Transverse colon (tissue), 4 donors: ENCODE results near the gene DPP7. TPM values are rescaled to one million over a fixed set of nuclear protein-coding genes. Genes with fewer than 3 reads are reported as not detected.
A peak's percentile ranks its signal among the peaks of the same experiment; 100 is the strongest.

Source experiments
- DNase-seq: peaks from one replicate; pipeline ENCODE4 v3.0.0-alpha.2; 2019
- H3K27ac ChIP-seq, 4 donors: fragments of 200-600 bp; sonication (generic); 2 replicates each; pipeline ENCODE4 v1.5.1; 2016 to 2018; ENCODE audit warnings: inconsistent platforms in 4 of 4
- H3K27me3 ChIP-seq: fragments of 200-600 bp; sonication (generic); 2 replicates; pipeline ENCODE4 v1.5.1; 2017; ENCODE audit warnings: inconsistent platforms
- H3K36me3 ChIP-seq, 4 donors: fragments of 200-600 bp; sonication (generic); 2 replicates each; pipeline ENCODE4 v1.5.1; 2017 to 2019; ENCODE audit warnings: inconsistent platforms in 4 of 4
- H3K4me1 ChIP-seq, 4 donors: fragments of 200-600 bp; sonication (generic); 2 replicates each; pipeline ENCODE4 v1.5.1; 2017 to 2020; ENCODE audit warnings: inconsistent platforms in 4 of 4
- H3K4me3 ChIP-seq, 4 donors: fragments of 200-600 bp; sonication (generic); 1 replicate in 1 of 4; 2 replicates in 3 of 4; pipeline versions ENCODE4 v1.5.1 to v1.6.1; 2017 to 2019; ENCODE audit warnings: inconsistent platforms in 4 of 4
- H3K9me3 ChIP-seq, 2 donors: fragments of 200-600 bp; sonication (generic); 2 replicates each; pipeline ENCODE4 v1.5.1; 2017 to 2019; ENCODE audit warnings: inconsistent platforms in 2 of 2
- CTCF ChIP-seq, 5 experiments: fragments of 200-600 bp in 3 of 5; fragments of 450-650 bp in 2 of 5; sonication (generic) in 3 of 5; IDR thresholded peaks; 1 replicate in 2 of 5; 2 replicates in 3 of 5; pipeline ENCODE4 v1.5.1; 2016 to 2017; ENCODE audit warnings: antibody characterized with exemption in 5 of 5, inconsistent platforms in 3 of 5, mild to moderate bottlenecking in 2 of 5, moderate library complexity in 1 of 5
- EP300 ChIP-seq: sonication (generic); formaldehyde crosslinking; IDR thresholded peaks from one replicate; pipeline ENCODE4 v1.6.1; 2017; ENCODE audit warnings: antibody characterized with exemption, low read depth
- POLR2A ChIP-seq: fragments of 450-650 bp; IDR thresholded peaks from one replicate; pipeline ENCODE4 v1.6.1; 2016; ENCODE audit warnings: antibody characterized with exemption, mild to moderate bottlenecking, moderate library complexity
- POLR2AphosphoS5 ChIP-seq, 3 donors: sonication (generic); formaldehyde crosslinking; IDR thresholded peaks; one replicate each; pipeline ENCODE4 v1.6.1; 2016; ENCODE audit warnings: antibody characterized with exemption in 3 of 3
- WGBS, 2 donors: methylation state at CpG; one replicate each; pipeline ENCODE4 v1.1.5; 2018; ENCODE audit warnings: low coverage in 1 of 2; 5-methylcytosine and 5-hydroxymethylcytosine counted together
- in situ Hi-C, 4 donors: fragments of 200-750 bp; cut with MboI; loops; one replicate each; pipeline versions ENCODE4 v1.15.0 to v1.15.1; 2017; ENCODE audit warnings: low sequenced_read_pairs in 3 of 4, low pct_ligation_motif_present in 1 of 4, low pct_unique_long_range_greater_than_20kb in 1 of 4
- intact Hi-C: fragments of 100-400 bp; cut with DNase I; formaldehyde crosslinking; loops from one replicate; pipeline ENCODE4 v1.15.1; 2023; ENCODE audit warnings: low total_unique reads
- total RNA-seq, 4 donors: library from RNA; depleted of rRNA; stranded (reverse); fragments of >200 nt; gene quantifications; one replicate each; pipeline ENCODE4 v1.1.0, GENCODE V29; 2016

Gene DPP7
- total RNA-seq, 4 donors from 2014 or later, result 54.2 to 141 (median 103) TPM

- Histone ChIP-seq H3K4me1 (no peaks in the 10 kb centered on the region), H3K4me3 (no peak overlapping the region), H3K27me3 (no peaks in the 10 kb centered on the region), H3K36me3 (peaks cover 0 to 17% (median 8%) of the 10 kb centered on the region in 4 donors), H3K9me3 (no peaks in the 10 kb centered on the region), H3K27ac (no peak overlapping the region)
- intact Hi-C loops, result no loop called here
- TF ChIP-seq POLR2AphosphoS5 (IDR thresholded peaks at IDR 0.05) (no peak), CTCF (IDR thresholded peaks at IDR 0.05) (no peak), POLR2A (no peak), EP300 (no peak)
- 92 to 95% methylated on average over 8 to 13 of the region's 20 CpGs for WGBS, 2 donors
- no peak for DNase-seq
- in situ Hi-C loops, result no loop called here
Observed at GRCh38 chr9:137097761-137098462, 16.6 kb downstream of the DPP7 start.

- in situ Hi-C loops, result no loop called here
- intact Hi-C loops, result no loop called here
- H3K36me3 ChIP-seq, result peaks cover 0 to 9% (median 7%) of the 10 kb centered on the region in 4 donors
- WGBS, 2 donors, result 89 to 95% methylated on average over 11 to 31 of the region's 31 CpGs
- no peak for DNase-seq
- H3K27me3 ChIP-seq, result no peaks in the 10 kb centered on the region
- no peak overlapping the region for H3K4me3 ChIP-seq
- no peaks in the 10 kb centered on the region for H3K4me1 ChIP-seq
- no peak overlapping the region for H3K27ac ChIP-seq
- no peaks in the 10 kb centered on the region for H3K9me3 ChIP-seq
- TF ChIP-seq EP300, result no peak
- TF ChIP-seq CTCF (IDR thresholded peaks at IDR 0.05), result no peak
- no peak for TF ChIP-seq POLR2A
- TF ChIP-seq POLR2AphosphoS5 (IDR thresholded peaks at IDR 0.05), result no peak
Observed at GRCh38 chr9:137096785-137097546, 17.6 kb downstream of the DPP7 start.

GRCh38 chr9:137095664-137096517 lies 18.6 kb downstream of the DPP7 start:
- Histone ChIP-seq H3K27me3 (no peaks in the 10 kb centered on the region), H3K4me1 (no peaks in the 10 kb centered on the region), H3K9me3 (no peaks in the 10 kb centered on the region), H3K36me3 (peaks cover 0 to 1% (median 0%) of the 10 kb centered on the region in 4 donors), H3K27ac (peak overlapping the region in 3 of 4 donors; percentile 22 to 55 (median 39)), H3K4me3 (no peak overlapping the region)
- intact Hi-C loops, result no loop called here
- 75 to 82% methylated on average over 12 to 30 of the region's 30 CpGs for WGBS, 2 donors
- in situ Hi-C loops, result no loop called here
- TF ChIP-seq CTCF (IDR thresholded peaks at IDR 0.05), result no peak
- no peak for TF ChIP-seq POLR2AphosphoS5 (IDR thresholded peaks at IDR 0.05)
- no peak for TF ChIP-seq POLR2A
- TF ChIP-seq EP300, result no peak
- DNase-seq, result peak; percentile 64
